GM13976 (cell line): ENCODE measurements around the gene ABCC1.
"Not testable (repeated sequence)": the region's sequence is repeated elsewhere in the genome, so short reads cannot be mapped to it uniquely, and the experiment has no call there.

Experiments used
- DNase-seq: peaks from one replicate; pipeline ENCODE4 v3.0.0; 2012; ENCODE audit warnings: low spot score
- CTCF ChIP-seq: IDR thresholded peaks from 2 replicates; pipeline ENCODE4 v1.5.1; 2012; ENCODE audit warnings: borderline replicate concordance, mild to moderate bottlenecking; ENCODE audit not compliant: insufficient read depth; ENCODE audit errors: extremely low read depth, missing control alignments, control extremely low read depth
- in situ Hi-C: fragments of 300-500 bp; cut with MboI; formaldehyde crosslinking; loops from one replicate; pipeline ENCODE4 v1.12.0; 2022; ENCODE audit warnings: low sequenced_read_pairs, mixed read lengths, inconsistent platforms; ENCODE audit not compliant: unreplicated experiment

ABCC1 gene

GRCh38 chr16:16148755-16149154, 199.3 kb downstream of the ABCC1 start:
- in situ Hi-C loops: no loop called here
- no peak for TF ChIP-seq CTCF
- DNase-seq: no peak

- TF ChIP-seq CTCF: no peak
- DNase-seq: no peak
- in situ Hi-C loops: loop anchor here (25.0 kb wide), 2 partner anchors 612 to 763 kb away; no protein-coding TSS in a partner anchor
These were observed 200.3 kb downstream of the ABCC1 start for GRCh38 chr16:16149710-16150116.

GRCh38 chr16:16150117-16150877, 200.9 kb downstream of the ABCC1 start:
- DNase-seq: no peak
- in situ Hi-C loops: loop anchor here (25.0 kb wide), 2 partner anchors 613 to 762 kb away; no protein-coding TSS in a partner anchor

GRCh38 chr16:16150878-16151152, 201.4 kb downstream of the ABCC1 start:
- no peak for TF ChIP-seq CTCF
- in situ Hi-C loops: loop anchor here (25.0 kb wide), 2 partner anchors 614 to 761 kb away; no protein-coding TSS in a partner anchor
- no peak for DNase-seq

More at GRCh38 chr16:16150117-16150877, 200.9 kb downstream of the ABCC1 start:
- TF ChIP-seq CTCF: no peak

- TF ChIP-seq CTCF: no peak
These were observed 201.9 kb downstream of the ABCC1 start for GRCh38 chr16:16151315-16151714.

GRCh38 chr16:16153000-16153399, 203.6 kb downstream of the ABCC1 start:
- DNase-seq: not testable (repeated sequence)
- in situ Hi-C loops: loop anchor here (25.0 kb wide), 2 partner anchors 616 to 759 kb away; no protein-coding TSS in a partner anchor

More at GRCh38 chr16:16151315-16151714, 201.9 kb downstream of the ABCC1 start:
- in situ Hi-C loops: loop anchor here (25.0 kb wide), 2 partner anchors 614 to 761 kb away; no protein-coding TSS in a partner anchor
- DNase-seq: no peak

GRCh38 chr16:16154281-16154951, 205.0 kb downstream of the ABCC1 start:
- in situ Hi-C loops: loop anchor here (25.0 kb wide), 2 partner anchors 617 to 758 kb away; no protein-coding TSS in a partner anchor
- no peak for DNase-seq
- no peak for TF ChIP-seq CTCF
